Activated CD8-positive, alpha-beta memory T cell treated with anti-CD3 and anti-CD28 coated beads, Interleukin-2, amount 50 U/mL, for 24 hours (primary cell): Measurements from ENCODE around the gene ERBB4.

Experiments
- DNase-seq: peaks from one replicate; pipeline ENCODE4 v3.0.0-alpha.2; 2020; ENCODE audit errors: extremely low read depth

ERBB4 gene

GRCh38 chr2:211408483-211408891, 1130.1 kb downstream of the ERBB4 start:
- DNase-seq: no peak

GRCh38 chr2:211407076-211407475, 1131.5 kb downstream of the ERBB4 start:
- no peak for DNase-seq

- DNase-seq: no peak
These were observed 1133.6 kb downstream of the ERBB4 start for GRCh38 chr2:211405036-211405435.

GRCh38 chr2:211404098-211404497, 1134.5 kb downstream of the ERBB4 start:
- no peak for DNase-seq

GRCh38 chr2:211401328-211401727, 1137.3 kb downstream of the ERBB4 start:
- no peak for DNase-seq

GRCh38 chr2:211397764-211398163, 1140.8 kb downstream of the ERBB4 start:
- DNase-seq: no peak

GRCh38 chr2:211396815-211397214, 1141.8 kb downstream of the ERBB4 start:
- no peak for DNase-seq

GRCh38 chr2:211391189-211391567, 1147.4 kb downstream of the ERBB4 start:
- no peak for DNase-seq

- DNase-seq: no peak
These were observed 1147.9 kb downstream of the ERBB4 start for GRCh38 chr2:211390536-211391188.

GRCh38 chr2:211387734-211388133, 1150.9 kb downstream of the ERBB4 start:
- DNase-seq: no peak

GRCh38 chr2:211380041-211380440, 1158.6 kb downstream of the ERBB4 start:
- DNase-seq: no peak

- DNase-seq: no peak
These were observed 1162.2 kb downstream of the ERBB4 start for GRCh38 chr2:211376410-211376809.

- no peak for DNase-seq
These were observed 1165.4 kb downstream of the ERBB4 start for GRCh38 chr2:211373203-211373602.

- DNase-seq: no peak
These were observed 1167.1 kb downstream of the ERBB4 start for GRCh38 chr2:211371465-211371864.

- DNase-seq: no peak
These were observed 1170.1 kb downstream of the ERBB4 start for GRCh38 chr2:211368467-211368866.

GRCh38 chr2:211367711-211368110, 1170.9 kb downstream of the ERBB4 start:
- no peak for DNase-seq

- no peak for DNase-seq
These were observed 1171.3 kb downstream of the ERBB4 start for GRCh38 chr2:211367293-211367692.

GRCh38 chr2:211364911-211365310, 1173.7 kb downstream of the ERBB4 start:
- no peak for DNase-seq

- DNase-seq: no peak
These were observed 1177.2 kb downstream of the ERBB4 start for GRCh38 chr2:211361383-211361782.

- no peak for DNase-seq
These were observed 1179.3 kb downstream of the ERBB4 start for GRCh38 chr2:211359347-211359746.

GRCh38 chr2:211358504-211358903, 1180.1 kb downstream of the ERBB4 start:
- no peak for DNase-seq

GRCh38 chr2:211354481-211354880, 1184.1 kb downstream of the ERBB4 start:
- no peak for DNase-seq

- no peak for DNase-seq
These were observed 1186.6 kb downstream of the ERBB4 start for GRCh38 chr2:211351987-211352386.

- no peak for DNase-seq
These were observed 1189.6 kb downstream of the ERBB4 start for GRCh38 chr2:211349031-211349430.
